Measurements from ENCODE around the gene SRPRB. TPM values are rescaled to one million over a fixed set of nuclear protein-coding genes. Genes with fewer than 3 reads are reported as not detected.

Gene SRPRB
- total RNA-seq, 1 experiment from 2014 or later = 61.0 TPM

- H3K9me2 ChIP-seq (ENCODE audit: insufficient read depth) = no peaks in the 10 kb centered on the region
- no peaks in the 10 kb centered on the region for H3K27me3 ChIP-seq (ENCODE audit: insufficient read depth, low read length)
- TF ChIP-seq EGR1 (IDR thresholded peaks at IDR 0.05; ENCODE audit: low read depth) (no peak), CEBPB (IDR thresholded peaks at IDR 0.05; ENCODE audit: low read depth) (no peak), CBX3 (IDR thresholded peaks at IDR 0.05; ENCODE audit: low read depth) (no peak), POLR2AphosphoS5 (IDR thresholded peaks at IDR 0.05; ENCODE audit: low read depth, low read length) (no peak), SRF (IDR thresholded peaks at IDR 0.05; ENCODE audit: low read depth) (0 out of 2 replicates have a peak, but pooled peaks have one; percentile 18), TCF7L2 (IDR thresholded peaks at IDR 0.05; ENCODE audit: borderline replicate concordance, extremely low read depth, insufficient read depth, insufficient read length) (no peak), ELF1 (IDR thresholded peaks at IDR 0.05; ENCODE audit: borderline replicate concordance, low read depth) (no peak)
- H3K9me3 ChIP-seq (ENCODE audit: control insufficient read depth in 1 of 2, insufficient read depth in 1 of 2, low read depth in 1 of 2, low read length in 2 of 2) = no peaks in the 10 kb centered on the region
- H3K9ac ChIP-seq (ENCODE audit: low read length) = no peak overlapping the region
- H3K79me2 ChIP-seq (ENCODE audit: insufficient read depth, low read length) = no peaks in the 10 kb centered on the region
- H3K4me3 ChIP-seq (replicated peaks in 1 of 2; ENCODE audit: low read depth in 1 of 2, low read length in 2 of 2) = no peak overlapping the region
- CTCF ChIA-PET = no interaction called here
- ATAC-seq (no peak), DNase-seq (ENCODE audit: low read depth, low spot score) (no peak)
- H3K4me1 ChIP-seq (ENCODE audit: control insufficient read depth in 1 of 2, insufficient read depth in 2 of 2, low read length in 2 of 2) = no peaks in the 10 kb centered on the region; a peak in 1 of 4 replicates
- BruUV-seq (replicated peaks) = no TSS peak
- intact Hi-C loops (cut with micrococcal nuclease) = loop anchor here (5.0 kb wide), 1 partner anchor 159 kb away; the partner anchor contains the start of gene TOPBP1
- peaks cover 33 to 46% of the 10 kb centered on the region in 2 experiments for H3K36me3 ChIP-seq (ENCODE audit: control insufficient read depth in 1 of 2, insufficient read depth in 2 of 2, low read length in 2 of 2)
- no peaks in the 10 kb centered on the region for H4K20me1 ChIP-seq (ENCODE audit: insufficient read depth)
- POLR2A ChIA-PET = no interaction called here
- H2AFZ ChIP-seq (ENCODE audit: low read depth, low read length, poor library complexity, severe bottlenecking) = no peak overlapping the region
- H3K27ac ChIP-seq (ENCODE audit: low read depth, low read length) = no peak overlapping the region
- no peak overlapping the region for H3K4me2 ChIP-seq (ENCODE audit: low read length)
- RAD21 ChIA-PET (ENCODE audit: low non-redundant PET in 1 of 2, low total read pairs in 2 of 2, uncharacterized antibody in 2 of 2, unreplicated experiment in 2 of 2) = no interaction called here
These were observed 15.5 kb downstream of the SRPRB start for GRCh38 chr3:133820889-133821675.

- no peak overlapping the region for H3K4me3 ChIP-seq (replicated peaks in 1 of 2; ENCODE audit: low read depth in 1 of 2, low read length in 2 of 2)
- no peaks in the 10 kb centered on the region for H3K27me3 ChIP-seq (ENCODE audit: insufficient read depth, low read length)
- H3K9ac ChIP-seq (ENCODE audit: low read length) = no peak overlapping the region
- peaks cover 26 to 46% of the 10 kb centered on the region in 2 experiments for H3K36me3 ChIP-seq (ENCODE audit: control insufficient read depth in 1 of 2, insufficient read depth in 2 of 2, low read length in 2 of 2)
- DNase-seq (ENCODE audit: low read depth, low spot score) (peak; percentile 55), ATAC-seq (peak; percentile 82)
- H2AFZ ChIP-seq (ENCODE audit: low read depth, low read length, poor library complexity, severe bottlenecking) = no peak overlapping the region
- H3K9me3 ChIP-seq (ENCODE audit: control insufficient read depth in 1 of 2, insufficient read depth in 1 of 2, low read depth in 1 of 2, low read length in 2 of 2) = no peaks in the 10 kb centered on the region
- H3K9me2 ChIP-seq (ENCODE audit: insufficient read depth) = no peaks in the 10 kb centered on the region
- ChIA-PET POLR2A (no interaction called here), CTCF (no interaction called here), RAD21 (ENCODE audit: low non-redundant PET in 1 of 2, low total read pairs in 2 of 2, uncharacterized antibody in 2 of 2, unreplicated experiment in 2 of 2) (interaction anchor here in 1 of 2 experiments (0.5 kb wide), 1 partner anchor 19 kb away, joined by 3 read pairs; no protein-coding TSS in a partner anchor)
- H3K4me1 ChIP-seq (ENCODE audit: control insufficient read depth in 1 of 2, insufficient read depth in 2 of 2, low read length in 2 of 2) = no peaks in the 10 kb centered on the region; a peak in 1 of 4 replicates
- no TSS peak for BruUV-seq (replicated peaks)
- H3K27ac ChIP-seq (ENCODE audit: low read depth, low read length) = no peak overlapping the region
- H3K79me2 ChIP-seq (ENCODE audit: insufficient read depth, low read length) = no peaks in the 10 kb centered on the region
- H3K4me2 ChIP-seq (ENCODE audit: low read length) = no peak overlapping the region
- intact Hi-C loops (cut with micrococcal nuclease) = loop anchor here (5.0 kb wide), 1 partner anchor 160 kb away; the partner anchor contains the start of gene TOPBP1
- no peaks in the 10 kb centered on the region for H4K20me1 ChIP-seq (ENCODE audit: insufficient read depth)
- TF ChIP-seq EZH2phosphoT487 (IDR thresholded peaks at IDR 0.05; ENCODE audit: borderline replicate concordance) (no peak), SIN3A (IDR thresholded peaks at IDR 0.05; ENCODE audit: low read depth) (no peak), POLR2A (IDR thresholded peaks at IDR 0.05; ENCODE audit: borderline replicate concordance, extremely low read depth, insufficient read depth, insufficient read length) (no peak), FOSL1 (IDR thresholded peaks at IDR 0.05; ENCODE audit: low read depth) (0 out of 2 replicates have a peak, but pooled peaks have one; percentile 26), RAD21 (IDR thresholded peaks at IDR 0.05; ENCODE audit: low read depth) (peak; percentile 55), CTCF (IDR thresholded peaks at IDR 0.05 in 2 of 3, conservative IDR thresholded peaks at IDR 0.05 in 1 of 3; ENCODE audit: borderline replicate concordance in 1 of 3, insufficient read depth in 1 of 3, low read depth in 2 of 3, low read length in 2 of 3) (peak; percentile 29 to 51 (median 43); a peak in 4 of 6 replicates)
These were observed 16.4 kb downstream of the SRPRB start for GRCh38 chr3:133821767-133822638.
